Subcutaneous abdominal adipose tissue (tissue), 5 donors: ENCODE measurements around the gene TIMM22.

Experiments
- H3K27ac ChIP-seq: one replicate; pipeline ENCODE4 v1.7.0; 2013; ENCODE audit warnings: low read depth, mild to moderate bottlenecking, inconsistent platforms, low read length, moderate library complexity
- H3K27me3 ChIP-seq, 5 donors: one replicate each; pipeline ENCODE4 v1.7.0; 2013; ENCODE audit warnings: low read length in 5 of 5, inconsistent platforms in 1 of 5; ENCODE audit not compliant: control insufficient read depth in 5 of 5, insufficient read depth in 4 of 5
- H3K36me3 ChIP-seq, 5 donors: one replicate each; pipeline ENCODE4 v1.7.0; 2013; ENCODE audit warnings: low read length in 5 of 5; ENCODE audit not compliant: control insufficient read depth in 5 of 5, insufficient read depth in 5 of 5
- H3K4me1 ChIP-seq, 5 donors: one replicate each; pipeline ENCODE4 v1.7.0; 2013; ENCODE audit warnings: low read length in 5 of 5, mild to moderate bottlenecking in 3 of 5, moderate library complexity in 1 of 5; ENCODE audit not compliant: control insufficient read depth in 5 of 5, insufficient read depth in 5 of 5
- H3K4me3 ChIP-seq, 5 donors: one replicate each; pipeline ENCODE4 v1.7.0; 2013; ENCODE audit warnings: low read length in 5 of 5, low read depth in 1 of 5
- H3K9ac ChIP-seq, 5 donors: one replicate each; pipeline ENCODE4 v1.7.0; 2013; ENCODE audit warnings: low read length in 5 of 5, mild to moderate bottlenecking in 4 of 5, moderate library complexity in 3 of 5
- H3K9me3 ChIP-seq, 5 donors: one replicate each; pipeline ENCODE4 v1.7.0; 2013; ENCODE audit warnings: low read length in 5 of 5; ENCODE audit not compliant: control insufficient read depth in 5 of 5
- donor health status: healthy.
- donor health status: healthy.
- donor health status: healthy.
- donor health status: healthy.
- donor health status: healthy.

The TIMM22 gene

DNA sequence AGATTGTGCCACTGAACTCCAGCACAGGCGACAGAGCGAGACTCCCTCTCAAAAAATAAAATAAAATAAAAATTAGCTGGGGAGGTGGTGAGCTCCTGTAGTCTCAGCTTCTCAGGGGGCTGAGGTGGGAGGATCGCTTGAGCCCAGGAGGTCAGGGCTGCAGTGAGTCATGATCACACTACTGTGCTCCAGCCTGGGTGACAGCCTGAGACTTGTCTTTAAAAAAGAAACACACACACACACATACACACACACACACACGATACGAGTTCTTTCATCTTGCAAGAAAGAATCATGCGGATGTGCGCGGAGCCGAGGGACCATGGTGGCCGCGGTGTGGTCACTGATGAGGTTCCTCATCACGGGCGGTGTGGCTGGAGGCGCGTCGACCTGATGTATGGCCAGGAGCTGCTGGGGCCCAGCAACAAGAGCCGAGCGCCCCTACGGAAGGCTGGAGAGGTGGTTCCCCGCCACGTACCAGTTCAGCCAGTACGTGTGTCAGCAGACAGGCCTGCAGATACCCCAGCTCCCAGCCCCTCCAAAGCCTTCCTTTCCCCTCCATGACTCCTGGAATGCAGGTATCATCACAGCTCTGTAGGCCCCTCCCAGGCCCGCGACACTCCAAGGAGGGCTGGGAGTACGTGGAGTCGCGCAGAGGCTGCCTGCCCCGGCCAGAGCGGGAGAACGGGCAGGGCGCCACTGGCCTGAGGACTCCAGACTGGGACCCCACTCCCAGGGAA, 38.0 kb upstream of the TIMM22 start:
- Histone ChIP-seq H3K27me3 (no peaks in the 10 kb centered on the region), H3K4me1 (peaks cover 0 to 5% (median 0%) of the 10 kb centered on the region in 5 donors), H3K27ac (no peak overlapping the region), H3K9ac (no peak overlapping the region), H3K9me3 (no peaks in the 10 kb centered on the region), H3K4me3 (no peak overlapping the region), H3K36me3 (no peaks in the 10 kb centered on the region)

DNA sequence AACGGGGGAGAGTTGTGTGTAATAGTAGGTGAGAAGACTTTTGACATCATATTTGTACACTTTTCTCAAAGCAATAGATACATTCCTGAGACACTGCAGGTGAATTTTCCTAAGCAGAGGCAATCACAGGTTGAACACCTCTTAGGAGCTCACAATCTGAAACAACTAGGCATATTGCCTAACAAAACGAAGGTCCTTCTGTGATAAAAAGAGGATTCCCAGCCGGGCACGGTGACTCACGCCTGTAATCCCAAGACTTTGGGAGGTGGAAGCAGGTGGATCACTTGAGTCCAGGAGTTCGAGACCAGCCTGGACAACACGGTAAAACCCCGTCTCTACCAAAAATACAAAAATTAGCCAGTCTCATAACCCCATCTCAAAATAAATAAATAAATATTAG, 34.8 kb upstream of the TIMM22 start:
- no peak overlapping the region for H3K27ac ChIP-seq
- no peaks in the 10 kb centered on the region for H3K4me1 ChIP-seq
- peaks cover 0 to 5% (median 0%) of the 10 kb centered on the region in 5 donors for H3K27me3 ChIP-seq
- H3K36me3 ChIP-seq, result no peaks in the 10 kb centered on the region
- no peak overlapping the region for H3K4me3 ChIP-seq
- H3K9me3 ChIP-seq, result no peaks in the 10 kb centered on the region
- no peak overlapping the region for H3K9ac ChIP-seq

DNA sequence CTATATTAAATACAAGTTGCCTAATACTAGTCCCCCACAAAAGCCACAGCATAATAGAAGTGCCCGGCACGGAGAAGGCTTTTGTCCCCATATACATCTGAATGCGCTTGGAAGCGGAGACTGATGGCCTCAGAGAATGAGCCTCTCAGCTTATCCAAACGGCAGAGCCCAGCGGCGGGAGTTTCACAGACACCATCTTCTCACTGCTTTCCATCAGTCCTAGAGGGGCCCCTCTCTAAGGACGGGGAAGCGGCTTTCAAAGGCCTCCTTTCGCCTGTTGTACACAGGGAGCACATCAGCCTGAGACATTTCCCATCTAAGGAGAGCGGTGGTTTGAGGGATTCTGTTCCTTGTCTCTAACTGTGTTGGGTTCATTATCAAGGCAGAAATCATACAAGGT, 34.3 kb upstream of the TIMM22 start:
- Histone ChIP-seq H3K9me3 (no peaks in the 10 kb centered on the region), H3K4me1 (no peaks in the 10 kb centered on the region), H3K36me3 (no peaks in the 10 kb centered on the region), H3K27me3 (peaks cover 0 to 5% (median 0%) of the 10 kb centered on the region in 5 donors), H3K27ac (no peak overlapping the region), H3K4me3 (no peak overlapping the region), H3K9ac (no peak overlapping the region)

DNA sequence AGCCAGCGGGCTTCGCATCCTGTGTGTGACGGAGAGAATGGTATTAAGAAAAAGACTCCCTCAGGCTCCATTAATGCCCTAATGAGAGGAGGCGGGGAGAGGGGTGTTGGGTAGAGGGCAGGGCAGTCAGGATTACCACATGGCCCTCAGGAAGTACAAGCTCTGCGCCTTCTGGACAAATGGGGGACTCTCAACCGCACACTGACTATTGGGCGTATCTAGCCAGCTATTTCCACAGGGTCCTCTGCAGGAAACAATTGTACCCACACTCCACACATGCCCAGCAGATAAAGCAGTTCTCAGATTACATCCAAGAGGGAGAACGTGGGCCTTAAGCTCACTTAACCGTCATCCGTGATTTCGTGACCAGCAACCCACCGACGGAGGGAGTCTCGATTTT, 32.1 kb upstream of the TIMM22 start:
- Histone ChIP-seq H3K9ac (no peak overlapping the region), H3K9me3 (no peaks in the 10 kb centered on the region), H3K4me3 (no peak overlapping the region), H3K27ac (no peak overlapping the region), H3K27me3 (peaks cover 0 to 9% (median 6%) of the 10 kb centered on the region in 5 donors), H3K36me3 (no peaks in the 10 kb centered on the region), H3K4me1 (no peaks in the 10 kb centered on the region)

DNA sequence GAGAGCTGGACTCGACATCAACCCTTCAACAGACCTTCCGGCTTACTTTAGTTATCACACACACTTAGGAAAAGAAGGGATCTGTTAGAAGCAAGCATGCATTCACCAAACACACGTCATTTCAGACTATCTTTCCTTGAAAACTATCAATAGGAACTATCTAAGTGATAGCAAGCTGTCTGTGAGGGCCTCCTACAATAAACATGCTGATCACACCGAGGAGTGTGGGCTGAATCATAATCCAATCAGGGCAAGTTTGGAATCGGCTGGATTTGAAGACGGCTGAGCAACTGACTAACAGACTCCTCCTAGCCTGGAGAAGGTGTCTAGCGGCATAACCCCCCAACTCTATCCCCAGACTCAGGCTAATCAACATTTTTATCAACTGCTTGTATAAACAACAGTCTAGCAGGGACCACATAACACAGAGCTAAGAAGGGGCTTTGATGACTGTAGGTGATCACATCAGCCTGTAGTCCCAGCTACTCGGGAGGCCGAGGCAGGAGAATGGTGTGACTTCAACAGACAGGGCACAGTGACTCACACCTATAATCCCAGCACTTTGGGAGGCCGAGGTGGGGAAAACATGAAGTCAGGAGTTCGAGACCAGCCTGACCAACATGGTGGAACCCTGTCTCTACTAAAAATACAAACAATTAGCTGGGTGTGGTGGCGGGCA, 31.5 kb upstream of the TIMM22 start:
- Histone ChIP-seq H3K36me3 (no peaks in the 10 kb centered on the region), H3K9ac (no peak overlapping the region), H3K27me3 (peaks cover 0 to 14% (median 6%) of the 10 kb centered on the region in 5 donors), H3K27ac (no peak overlapping the region), H3K4me3 (no peak overlapping the region), H3K9me3 (no peaks in the 10 kb centered on the region), H3K4me1 (no peaks in the 10 kb centered on the region)

DNA sequence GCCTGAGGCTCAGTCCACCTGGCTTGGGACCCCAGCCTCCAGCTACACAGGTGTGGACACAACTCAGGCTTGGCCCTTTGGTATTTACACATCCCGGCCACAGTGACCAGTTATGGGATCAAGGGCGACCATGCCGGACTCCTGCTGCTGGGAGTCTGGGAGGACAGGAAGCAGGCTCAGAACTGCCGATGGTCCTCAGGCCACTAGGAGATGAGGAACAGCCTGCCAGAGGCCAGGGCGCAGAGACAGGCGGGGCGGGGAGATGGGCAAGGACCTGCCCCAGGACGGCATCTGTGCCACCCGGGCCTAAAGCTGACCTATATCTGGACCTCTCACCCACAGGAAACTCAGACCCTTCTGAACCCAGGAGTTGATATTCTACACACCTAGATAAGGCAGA, 29.8 kb upstream of the TIMM22 start:
- H3K9ac ChIP-seq, result no peak overlapping the region
- no peaks in the 10 kb centered on the region for H3K4me1 ChIP-seq
- H3K27ac ChIP-seq, result no peak overlapping the region
- H3K27me3 ChIP-seq, result peaks cover 0 to 14% (median 6%) of the 10 kb centered on the region in 5 donors
- no peaks in the 10 kb centered on the region for H3K9me3 ChIP-seq
- no peaks in the 10 kb centered on the region for H3K36me3 ChIP-seq
- H3K4me3 ChIP-seq, result no peak overlapping the region

DNA sequence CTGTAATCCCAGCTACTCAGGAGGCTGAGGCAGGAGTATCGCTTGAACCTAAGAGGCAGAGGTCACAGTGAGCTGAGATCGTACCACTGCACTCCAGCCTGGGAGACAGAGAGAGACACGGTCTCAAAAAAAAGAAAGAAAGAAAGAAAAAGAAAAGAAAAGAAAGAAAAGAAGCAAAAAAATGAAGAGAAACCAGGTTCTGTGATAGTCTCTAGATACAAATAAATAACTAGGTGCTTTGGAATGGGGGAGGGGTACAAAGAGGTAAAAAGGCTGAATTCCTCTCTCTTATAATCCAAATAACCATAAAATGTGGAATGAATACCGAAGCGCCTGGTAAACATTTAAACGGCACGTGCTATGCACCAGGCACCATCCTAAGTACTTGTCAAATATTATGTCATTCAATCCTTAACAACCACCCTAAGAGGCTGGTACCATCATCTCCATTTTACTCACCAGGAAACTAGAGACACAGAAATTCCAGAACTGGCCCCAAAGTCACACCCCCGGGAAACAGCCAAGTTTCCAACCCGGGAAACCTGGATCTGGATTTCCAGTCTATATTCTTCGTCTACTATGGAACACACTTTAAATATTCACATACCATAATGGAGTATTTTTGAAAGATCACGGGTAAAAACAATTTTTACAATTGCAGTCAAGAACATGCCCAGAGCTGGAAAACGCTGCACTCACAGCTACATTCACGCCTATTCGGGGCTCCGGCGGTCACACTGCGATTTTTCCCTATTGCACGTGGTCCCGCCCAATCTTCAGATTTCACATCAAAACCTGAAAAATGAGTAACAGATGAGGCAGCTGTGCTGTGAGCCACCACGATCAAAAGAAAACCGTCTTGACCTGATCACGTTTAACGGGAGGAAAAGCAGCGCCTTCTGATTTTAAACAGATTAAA, 27.9 kb upstream of the TIMM22 start:
- Histone ChIP-seq H3K36me3 (no peaks in the 10 kb centered on the region), H3K27ac (no peak overlapping the region), H3K4me1 (no peaks in the 10 kb centered on the region), H3K4me3 (no peak overlapping the region), H3K9ac (no peak overlapping the region), H3K27me3 (peaks cover 0 to 14% (median 6%) of the 10 kb centered on the region in 5 donors), H3K9me3 (no peaks in the 10 kb centered on the region)

DNA sequence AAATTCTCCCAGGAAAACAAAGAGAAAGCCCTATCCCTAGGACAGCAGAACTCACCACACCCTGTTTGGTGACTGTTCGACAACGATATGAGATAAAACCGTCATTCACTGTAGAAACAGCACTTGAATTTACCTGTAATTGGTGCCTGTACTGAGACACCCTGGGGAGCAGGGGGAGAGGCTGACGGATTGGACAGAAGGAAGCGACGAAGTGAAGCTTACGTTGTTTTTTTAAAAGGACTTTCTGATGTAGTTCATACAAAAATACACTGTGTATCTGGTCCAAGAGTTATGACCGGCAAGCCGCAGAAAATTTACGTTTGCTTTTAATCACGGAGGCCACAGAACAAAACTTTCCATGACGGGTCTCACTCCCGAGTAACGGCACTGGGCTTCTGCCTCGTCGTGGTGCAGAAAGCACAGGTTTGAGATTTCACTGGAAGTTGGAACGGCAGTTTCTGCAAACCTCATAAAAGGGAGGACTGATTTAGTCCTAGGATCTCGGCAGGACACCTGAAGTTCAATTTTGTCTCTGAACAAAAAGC, 27.0 kb upstream of the TIMM22 start:
- Histone ChIP-seq H3K4me1 (peaks cover 0 to under 1% (median 0%) of the 10 kb centered on the region in 5 donors), H3K27ac (no peak overlapping the region), H3K9ac (no peak overlapping the region)

DNA sequence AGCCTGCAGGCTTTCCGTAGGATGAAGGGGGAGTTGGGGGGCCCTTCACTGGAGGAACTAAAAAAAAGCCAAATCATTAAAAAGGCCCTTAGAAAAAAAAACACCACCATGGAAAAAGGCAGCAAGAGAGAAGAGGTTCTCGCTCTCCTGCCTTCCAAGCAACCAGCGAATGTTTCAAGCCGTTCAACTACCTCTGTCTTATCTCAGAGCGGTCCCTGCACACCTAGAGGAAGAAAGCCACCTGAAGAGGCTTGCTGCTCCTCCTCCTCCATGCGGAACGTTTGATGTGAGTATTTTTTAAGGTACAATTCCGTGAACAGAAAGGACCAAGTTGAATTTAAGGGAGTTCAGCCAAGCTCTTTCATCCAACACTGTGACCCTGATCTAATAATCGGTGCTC, 26.6 kb upstream of the TIMM22 start:
- Histone ChIP-seq H3K4me3 (no peak overlapping the region), H3K27me3 (peaks cover 0 to 13% (median 9%) of the 10 kb centered on the region in 5 donors), H3K9ac (no peak overlapping the region), H3K9me3 (no peaks in the 10 kb centered on the region), H3K36me3 (no peaks in the 10 kb centered on the region), H3K27ac (no peak overlapping the region), H3K4me1 (peaks cover 0 to 5% (median 3%) of the 10 kb centered on the region in 5 donors)

More for the DNA sequence above, 27.0 kb upstream of the TIMM22 start:
- Histone ChIP-seq H3K9me3 (no peaks in the 10 kb centered on the region), H3K27me3 (peaks cover 0 to 14% (median 6%) of the 10 kb centered on the region in 5 donors), H3K4me3 (no peak overlapping the region), H3K36me3 (no peaks in the 10 kb centered on the region)
